Measurements from ENCODE around the gene RAP1GDS1.

- TF ChIP-seq POLR2A (IDR thresholded peaks at IDR 0.05) (no peak), CTCF (IDR thresholded peaks at IDR 0.05) (no peak)
Observed at GRCh38 chr4:98394134-98394533, 132.9 kb downstream of the RAP1GDS1 start.

Measured in Peyer's patch (tissue), 4 donors.